NCI-H460 (cell line): ENCODE data around the gene SLC4A1. TPM values are rescaled to one million over a fixed set of nuclear protein-coding genes. Genes with fewer than 3 reads are reported as not detected.
A peak's percentile ranks its signal among the peaks of the same experiment; 100 is the strongest.

Experiments used
- DNase-seq: peaks from one replicate; pipeline ENCODE4 v3.0.0-alpha.2; 2016; ENCODE audit warnings: low read depth; ENCODE audit errors: extremely low read depth
- small RNA-seq, 2 experiments: library from RNA; depleted of rRNA; stranded (forward); fragments of <200 nt; gene quantifications; one replicate each; pipeline ENCODE3, GENCODE V24; 2014
- total RNA-seq: library from RNA; depleted of rRNA; stranded (reverse); fragments of >200 nt; shearing (Covaris generic); gene quantifications from 2 replicates; pipeline ENCODE4 v1.2.3, GENCODE V29; 2014; rRNA removed

The SLC4A1 gene
- total RNA-seq, 1 experiment from 2014 or later = not detected

DNA sequence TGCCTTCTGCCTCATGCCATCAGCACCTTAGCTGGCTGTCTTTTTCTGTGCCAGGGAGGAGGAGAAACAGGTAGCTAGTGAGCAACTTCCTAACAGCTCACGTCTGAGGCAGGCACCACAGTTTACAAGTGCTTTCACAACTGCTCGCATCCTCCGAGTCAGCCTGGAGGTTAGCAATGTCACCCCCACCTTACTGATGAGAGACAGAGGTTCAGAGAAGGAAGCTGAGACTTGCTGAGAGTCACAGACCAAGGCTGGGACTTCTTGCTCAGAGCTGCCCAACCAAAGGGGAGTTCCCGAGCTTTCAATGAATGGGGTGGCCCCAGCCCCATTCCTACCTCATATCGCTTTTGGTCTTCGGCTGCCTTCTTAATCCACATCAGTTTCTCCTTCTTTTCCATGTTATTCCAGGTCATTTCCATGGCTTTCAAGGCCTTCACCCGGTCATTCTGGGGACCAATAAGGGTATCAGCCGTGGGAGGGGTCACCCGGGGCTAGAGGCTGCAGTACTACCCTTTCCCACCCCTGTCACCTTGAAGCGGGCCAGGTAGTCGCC is 58.1 kb downstream of the SLC4A1 start:
- no peak for DNase-seq

DNA sequence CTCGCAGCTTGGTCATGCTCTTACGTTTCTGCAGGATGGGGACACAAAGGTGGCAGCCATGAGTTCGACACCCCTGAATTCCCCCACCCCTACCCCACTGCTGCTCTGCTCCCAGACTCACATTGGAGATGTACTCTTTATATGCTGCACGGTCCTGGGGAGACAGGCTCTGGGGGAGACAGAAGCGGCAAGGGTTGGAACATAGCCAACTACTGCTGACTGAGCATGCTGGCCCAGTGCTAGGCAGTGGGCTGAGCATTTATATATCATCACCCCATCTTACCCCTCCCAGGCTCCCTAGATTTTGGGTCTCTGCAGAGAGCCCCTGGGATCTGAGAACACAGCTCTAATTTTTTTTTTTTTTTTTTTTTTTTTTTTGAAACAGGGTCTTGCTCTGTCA is 60.2 kb downstream of the SLC4A1 start:
- DNase-seq = no peak

DNA sequence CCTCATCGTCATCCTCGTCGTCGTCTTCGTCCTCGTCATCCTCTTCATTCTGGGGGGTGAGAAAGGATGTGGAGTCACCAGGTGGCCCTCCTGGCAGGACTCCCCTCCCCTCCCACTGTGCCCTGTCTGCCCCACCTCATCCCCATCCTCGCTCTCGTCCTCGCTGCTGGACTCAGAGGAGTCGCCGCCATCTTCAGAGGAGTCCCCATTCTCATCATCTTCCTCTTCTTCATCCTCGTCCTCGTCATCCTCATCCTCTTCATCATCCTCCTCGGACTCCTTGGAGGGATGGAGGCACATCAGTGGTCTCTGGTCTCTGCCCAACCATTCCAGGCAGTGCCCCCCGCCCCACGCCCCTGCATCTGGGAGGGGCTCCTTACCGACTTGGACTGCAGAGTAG is 60.6 kb downstream of the SLC4A1 start:
- DNase-seq = no peak

DNA sequence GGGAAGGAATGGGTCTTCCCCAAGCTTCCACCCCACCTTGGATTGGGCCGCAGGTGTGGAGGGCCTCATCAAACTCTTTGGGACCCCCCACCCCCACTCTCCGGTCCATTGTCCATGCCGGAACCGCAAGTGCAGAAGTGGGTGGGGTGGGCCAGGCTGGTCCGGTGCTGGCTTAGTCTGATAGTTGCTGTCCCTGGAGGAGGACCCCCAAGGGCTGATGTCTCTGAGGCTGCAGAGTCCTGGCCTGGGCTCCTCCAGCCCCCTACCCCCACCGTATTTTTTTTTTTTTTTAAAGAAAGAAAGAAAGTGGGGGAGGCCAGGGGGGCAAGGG is 61.1 kb downstream of the SLC4A1 start:
- no peak for DNase-seq

DNA sequence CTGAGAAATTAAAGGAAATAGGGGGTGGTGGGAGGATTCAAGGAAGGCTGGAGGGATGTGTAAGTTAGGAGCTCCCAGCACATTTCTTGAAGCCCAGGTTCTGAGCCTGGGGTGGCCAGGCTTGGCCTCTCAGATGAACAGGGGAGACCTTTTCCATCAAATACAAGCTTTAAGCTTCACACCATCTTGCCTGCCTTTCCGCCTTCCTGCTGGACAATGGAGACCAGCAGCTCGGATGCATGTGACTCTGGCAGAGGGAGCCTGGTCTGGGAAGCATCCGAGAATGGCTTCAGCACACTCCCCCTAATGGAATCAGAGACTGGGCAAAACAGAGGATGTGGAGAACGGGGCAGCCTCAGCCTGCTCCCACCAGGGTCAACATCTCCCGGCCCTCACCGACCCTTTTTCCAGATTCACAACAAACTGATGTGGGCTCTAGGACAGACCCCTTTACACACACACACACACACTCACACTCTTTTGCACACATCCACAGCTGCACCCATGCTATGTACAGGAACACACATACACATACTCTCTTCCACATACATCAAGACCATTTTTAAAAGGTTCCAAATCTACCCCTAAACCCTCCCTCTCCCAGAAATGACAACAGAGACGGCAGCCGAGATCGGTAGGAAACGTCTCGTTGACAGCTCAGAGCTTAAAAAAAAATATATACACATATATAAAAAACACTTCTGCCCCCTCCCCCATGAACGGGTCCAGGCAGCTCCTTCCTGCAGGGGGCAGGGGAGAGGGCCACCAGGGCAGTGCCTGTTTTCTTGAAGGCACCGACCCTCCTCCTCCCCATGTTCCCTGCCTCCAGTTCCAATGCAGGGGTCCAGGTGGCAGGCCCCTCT is 61.7 kb downstream of the SLC4A1 start:
- no peak for DNase-seq

DNA sequence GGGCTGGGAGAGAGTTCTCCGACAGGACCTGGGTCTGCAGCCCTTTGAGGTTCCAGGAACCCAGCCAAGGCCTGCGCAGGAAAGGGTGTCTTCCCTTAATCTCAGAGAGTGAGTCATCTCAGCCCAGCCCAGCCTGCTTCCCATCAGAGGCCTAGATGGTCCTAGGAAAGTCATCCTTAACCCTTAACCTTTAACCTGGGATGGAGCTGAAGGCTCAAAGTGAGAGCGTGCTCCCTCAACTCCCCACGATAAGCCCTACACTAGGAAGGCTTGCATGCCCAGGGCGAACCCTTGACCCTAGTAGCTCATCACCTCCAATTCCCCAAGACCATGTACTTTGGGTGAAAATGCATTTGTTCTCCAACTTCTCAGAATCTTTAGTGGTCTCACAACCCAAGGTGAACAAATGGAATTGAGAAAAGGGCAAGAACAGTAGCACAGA is 63.5 kb downstream of the SLC4A1 start:
- no peak for DNase-seq

DNA sequence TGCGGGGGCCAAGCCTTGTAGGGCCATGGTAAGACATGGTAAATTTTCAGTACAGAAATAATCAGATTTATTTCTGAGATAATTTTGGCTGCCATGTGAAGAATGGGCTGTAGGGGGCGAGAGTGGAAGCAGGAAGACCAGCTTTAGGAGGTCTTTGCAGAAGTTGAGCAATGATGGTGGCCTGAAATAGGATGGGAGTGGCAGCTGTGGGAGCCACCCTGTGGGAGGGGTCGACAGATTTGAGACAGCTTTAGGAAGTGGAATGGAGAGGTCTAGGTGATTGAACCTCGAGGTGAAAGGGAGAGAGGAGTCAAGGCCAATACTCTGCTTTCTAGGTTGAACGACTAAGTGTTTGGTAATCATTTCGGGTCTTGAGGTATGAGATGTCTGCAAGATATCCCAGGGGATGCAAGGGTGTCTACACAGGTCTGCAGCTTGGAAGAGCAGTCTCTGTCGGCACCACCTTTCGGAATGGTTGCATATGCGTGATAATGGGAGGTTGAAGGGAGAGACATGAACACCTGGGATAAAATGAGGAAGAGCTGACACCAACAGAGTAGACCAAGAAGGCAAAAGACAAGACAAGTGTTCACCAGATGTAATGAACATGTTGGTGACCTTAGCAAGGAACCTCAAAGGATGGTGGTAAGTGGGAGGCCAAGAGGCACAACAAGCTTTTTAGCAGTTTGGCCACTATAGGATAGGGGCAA is 64.0 kb downstream of the SLC4A1 start:
- DNase-seq = no peak

DNA sequence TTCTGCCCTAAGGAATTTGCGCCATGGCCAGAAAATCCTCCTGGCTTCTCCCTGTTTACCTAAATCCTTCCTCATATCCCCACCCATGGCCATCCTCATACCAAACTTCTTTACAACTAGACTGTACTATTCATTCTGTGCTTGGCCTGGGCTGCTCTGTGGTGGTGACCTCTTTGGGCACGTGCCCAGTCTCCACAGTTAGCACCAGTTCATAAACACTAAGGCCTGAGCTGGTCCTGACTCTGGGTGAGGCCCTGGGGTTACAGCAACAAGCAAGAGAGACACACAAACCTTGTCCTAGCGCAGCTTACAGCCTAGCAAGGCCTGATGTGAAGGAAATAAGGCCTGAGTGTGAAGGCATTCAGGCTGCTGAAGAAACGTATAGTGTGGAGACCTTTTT is 65.2 kb downstream of the SLC4A1 start:
- no peak for DNase-seq

DNA sequence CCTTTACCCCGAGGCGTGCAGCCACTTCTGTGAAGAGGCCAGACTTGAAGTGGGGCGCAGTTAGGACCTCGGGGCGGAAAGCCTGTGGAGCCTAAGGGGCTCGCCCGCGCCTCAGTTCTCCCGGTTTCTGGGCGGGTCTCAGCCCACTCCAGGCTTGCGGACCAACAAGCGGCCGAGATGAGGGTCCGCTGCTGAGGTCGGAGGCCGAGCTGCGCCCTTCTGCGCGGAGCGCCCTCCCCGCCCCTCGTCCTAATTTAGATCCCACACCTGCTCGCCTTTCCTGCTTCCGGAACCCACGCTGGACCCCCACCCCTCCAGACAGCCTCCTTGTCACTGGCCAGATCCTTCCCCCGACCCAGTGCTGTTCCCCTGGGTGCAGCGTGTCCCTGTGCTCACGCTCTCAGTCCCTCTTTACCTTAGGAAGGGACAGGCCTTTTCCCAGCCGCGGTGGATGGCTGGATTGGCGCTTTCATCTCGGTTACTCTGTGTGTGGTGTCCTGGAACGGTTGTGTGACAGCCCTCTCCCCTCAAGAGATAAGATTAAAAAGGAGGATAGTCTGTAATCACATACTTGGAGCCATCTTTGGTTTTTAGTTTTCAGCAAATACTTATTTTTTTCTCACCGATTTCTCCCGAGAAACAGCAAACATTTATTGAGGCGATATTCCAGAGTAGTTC is 67.3 kb downstream of the SLC4A1 start:
- DNase-seq = no peak

DNA sequence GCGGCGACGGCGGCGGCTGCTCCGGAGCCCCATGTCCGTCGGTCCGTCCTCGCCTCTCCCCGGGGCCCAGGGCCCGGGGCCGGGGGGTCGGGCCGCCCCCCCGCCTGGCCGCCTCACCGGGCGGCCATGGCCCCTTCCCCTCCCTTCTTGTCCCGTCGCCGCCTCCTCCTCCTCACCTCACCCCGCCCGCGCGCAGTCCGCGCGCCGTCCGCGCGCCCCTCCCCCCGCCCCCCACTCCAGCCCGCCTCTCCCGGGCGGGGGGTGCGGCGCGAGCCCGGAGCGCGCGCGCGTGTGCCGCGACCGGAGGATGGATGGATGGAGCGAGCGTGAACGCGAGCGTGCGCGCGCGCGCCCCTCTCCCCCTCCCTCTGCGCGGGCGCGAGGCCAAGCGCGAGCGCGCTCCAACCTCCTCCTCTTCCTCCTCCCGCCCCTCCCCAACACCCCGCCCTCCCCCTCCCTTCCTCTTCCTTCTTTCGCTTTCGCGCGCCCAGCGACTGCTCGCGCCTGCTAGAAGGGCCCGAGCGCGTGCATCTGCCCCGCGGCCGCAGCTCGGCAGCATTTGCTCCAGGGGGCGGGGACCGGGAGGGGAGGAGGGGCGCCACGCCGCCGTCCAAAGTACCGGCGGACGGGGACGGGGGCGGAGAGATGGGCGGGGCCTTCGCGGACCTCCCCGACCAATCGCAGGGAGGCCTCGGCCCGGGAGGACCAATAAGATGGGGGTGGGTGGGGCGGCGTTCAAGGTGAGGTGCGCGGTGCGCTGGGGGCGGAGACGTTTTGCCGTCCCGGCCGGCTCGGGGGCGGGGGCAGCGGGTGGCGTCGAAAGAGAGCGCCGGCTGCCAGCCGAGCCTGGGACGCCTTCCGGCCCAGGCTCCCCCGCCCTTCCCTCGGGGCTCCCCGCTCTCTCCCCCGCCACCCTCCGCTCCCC is 68.1 kb downstream of the SLC4A1 start, which contains the start of gene ATXN7L3:
TSS of gene ATXN7L3 (minus strand) at position 332 of the 925 bp plus-strand sequence. CDS start 1,814 bp downstream, outside the sequence.
- peak; percentile 97 for DNase-seq

DNA sequence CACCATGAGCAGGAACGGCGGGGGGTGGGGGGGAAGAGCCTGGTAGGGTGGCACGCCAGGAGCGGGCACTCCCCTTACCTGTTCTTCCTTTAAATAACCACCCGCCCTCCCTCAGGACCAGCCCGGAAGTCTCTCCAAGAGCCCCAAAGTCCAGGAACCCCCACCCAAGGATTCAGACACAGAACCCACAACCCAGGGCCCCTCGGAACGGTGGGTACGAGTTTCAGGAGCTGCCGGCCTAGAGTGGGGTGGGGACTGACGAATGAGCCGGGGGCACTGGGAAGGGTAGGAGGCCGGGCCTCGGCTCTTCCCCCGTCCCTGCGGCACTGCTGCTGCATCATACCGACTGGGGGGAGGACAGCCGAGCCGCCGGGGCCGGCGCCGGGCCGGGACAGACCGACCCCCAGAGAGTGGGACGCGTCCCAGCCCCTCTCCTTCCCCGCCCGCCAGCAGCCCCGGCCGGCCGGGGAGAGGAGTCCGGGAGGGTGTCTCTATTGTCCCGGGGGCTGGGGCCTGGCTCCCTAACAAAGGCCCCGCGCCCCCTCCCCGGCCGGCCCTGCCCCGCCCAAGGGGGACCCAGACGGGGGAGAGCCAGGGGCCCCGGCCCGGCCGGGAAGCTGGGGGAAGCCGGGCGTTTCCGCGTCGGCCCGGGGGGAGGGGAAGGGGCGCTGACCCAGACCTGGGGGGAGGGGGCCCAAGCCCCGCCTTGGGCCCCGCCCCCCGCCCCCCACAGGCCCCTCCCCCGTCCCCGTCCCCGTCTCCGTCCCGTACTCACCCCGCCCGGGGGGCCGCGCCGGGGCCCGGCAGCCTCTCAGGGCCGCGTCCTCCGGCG is 69.0 kb downstream of the SLC4A1 start:
- DNase-seq = peak; percentile 36

Small RNAs within 50 kb of the gene (small RNA-seq; reads per million reads assigned to genes)
- gene MIR6782 = 0 reads per million in 2 experiments
- gene RF00012 = 0 to 0.12 reads per million in 2 experiments
- 0.02 to 1.2 reads per million in 2 experiments for gene RN7SL507P
- gene RNU6-453P = 0 to 0.18 reads per million in 2 experiments

Other genes with a start within 250 kb of the SLC4A1 start
- gene LSM12, start 201.5 kb downstream of the SLC4A1 start, total RNA-seq = 74.5 and 76.3 TPM in 2 replicates
- gene G6PC3, start 197.4 kb downstream of the SLC4A1 start, total RNA-seq = 59.3 and 62.0 TPM in 2 replicates
- 6.3 and 8.9 TPM in 2 replicates for gene HDAC5, start 144.5 kb downstream of the SLC4A1 start, total RNA-seq
- gene HROB, start 126.2 kb downstream of the SLC4A1 start, total RNA-seq = 4.0 and 4.8 TPM in 2 replicates
- not detected in 2 replicates for gene ASB16, start 97.4 kb downstream of the SLC4A1 start, total RNA-seq
- gene TMUB2, start 81.2 kb downstream of the SLC4A1 start, total RNA-seq = 28.6 and 32.6 TPM in 2 replicates
- gene ATXN7L3, start 68.3 kb downstream of the SLC4A1 start, total RNA-seq = 42.0 and 44.1 TPM in 2 replicates
- gene UBTF, start 48.5 kb downstream of the SLC4A1 start, total RNA-seq = 44.2 and 49.8 TPM in 2 replicates
- gene RUNDC3A, start 40.5 kb upstream of the SLC4A1 start, total RNA-seq = not detected in 2 replicates
- gene SLC25A39, start 56.7 kb upstream of the SLC4A1 start, total RNA-seq = 116 and 127 TPM in 2 replicates
- 138 and 165 TPM in 2 replicates for gene GRN, start 77.2 kb upstream of the SLC4A1 start, total RNA-seq
- 2.8 and 3.0 TPM in 2 replicates for gene FAM171A2, start 95.7 kb upstream of the SLC4A1 start, total RNA-seq
- gene ITGA2B, start 121.5 kb upstream of the SLC4A1 start, total RNA-seq = 7.6 and 10.2 TPM in 2 replicates
- gene GPATCH8, start 235.3 kb upstream of the SLC4A1 start, total RNA-seq = 17.8 and 20.0 TPM in 2 replicates